ENCODE results near the gene DAPL1.

DNA sequence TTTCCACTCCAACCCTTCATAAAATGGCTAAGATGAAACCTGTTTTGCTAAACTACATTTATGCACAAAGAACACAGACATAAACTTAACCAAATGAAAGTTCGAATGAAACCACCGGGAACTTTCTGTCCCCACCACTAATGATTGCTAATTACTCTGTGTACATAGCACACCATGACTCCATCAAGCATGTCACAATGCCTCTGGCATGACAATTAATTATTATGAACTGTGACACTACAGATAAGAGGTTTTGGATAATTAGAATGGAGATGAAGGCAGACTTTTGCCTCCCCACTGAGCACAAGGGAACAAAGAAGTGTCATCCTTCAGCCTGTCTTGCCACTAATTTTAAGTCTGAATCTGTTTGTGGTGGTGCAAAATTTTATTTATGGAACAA, 1.5 kb downstream of the DAPL1 start:
- TF ChIP-seq POLR2A (IDR thresholded peaks at IDR 0.05; ENCODE audit: low read depth) = no peak
- TF ChIP-seq, protein P1, sequence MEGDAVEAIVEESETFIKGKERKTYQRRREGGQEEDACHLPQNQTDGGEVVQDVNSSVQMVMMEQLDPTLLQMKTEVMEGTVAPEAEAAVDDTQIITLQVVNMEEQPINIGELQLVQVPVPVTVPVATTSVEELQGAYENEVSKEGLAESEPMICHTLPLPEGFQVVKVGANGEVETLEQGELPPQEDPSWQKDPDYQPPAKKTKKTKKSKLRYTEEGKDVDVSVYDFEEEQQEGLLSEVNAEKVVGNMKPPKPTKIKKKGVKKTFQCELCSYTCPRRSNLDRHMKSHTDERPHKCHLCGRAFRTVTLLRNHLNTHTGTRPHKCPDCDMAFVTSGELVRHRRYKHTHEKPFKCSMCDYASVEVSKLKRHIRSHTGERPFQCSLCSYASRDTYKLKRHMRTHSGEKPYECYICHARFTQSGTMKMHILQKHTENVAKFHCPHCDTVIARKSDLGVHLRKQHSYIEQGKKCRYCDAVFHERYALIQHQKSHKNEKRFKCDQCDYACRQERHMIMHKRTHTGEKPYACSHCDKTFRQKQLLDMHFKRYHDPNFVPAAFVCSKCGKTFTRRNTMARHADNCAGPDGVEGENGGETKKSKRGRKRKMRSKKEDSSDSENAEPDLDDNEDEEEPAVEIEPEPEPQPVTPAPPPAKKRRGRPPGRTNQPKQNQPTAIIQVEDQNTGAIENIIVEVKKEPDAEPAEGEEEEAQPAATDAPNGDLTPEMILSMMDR (IDR thresholded peaks at IDR 0.05) = no peak
- no peak for TF ChIP-seq POLR2AphosphoS5 (IDR thresholded peaks at IDR 0.05)

Data from esophagus muscularis mucosa (tissue), 3 donors.